HCT116 (cell line): Measurements from ENCODE around the gene EIF1AD.

Experiments
- CEBPB ChIP-seq: IDR thresholded peaks from 2 replicates; pipeline ENCODE4 v1.6.1; 2012; ENCODE audit warnings: low read depth
- EZH2 ChIP-seq: fragments of 200-600 bp; sonication (generic); IDR thresholded peaks from 2 replicates; pipeline ENCODE4 v1.6.1; 2017; ENCODE audit warnings: antibody characterized with exemption, mixed run types
- EZH2phosphoT487 ChIP-seq: fragments of 200-600 bp; IDR thresholded peaks from 2 replicates; pipeline ENCODE4 v1.6.1; 2018; ENCODE audit warnings: antibody characterized with exemption, borderline replicate concordance
- JUND ChIP-seq: IDR thresholded peaks from 2 replicates; pipeline ENCODE4 v1.6.1; 2012
- POLR2A ChIP-seq: IDR thresholded peaks from 2 replicates; pipeline ENCODE4 v1.7.0; 2011; ENCODE audit warnings: borderline replicate concordance; ENCODE audit not compliant: insufficient read depth, insufficient read length; ENCODE audit errors: extremely low read depth
- POLR2AphosphoS5 ChIP-seq: IDR thresholded peaks from 2 replicates; pipeline ENCODE4 v1.6.1; 2011; ENCODE audit warnings: mild to moderate bottlenecking, low read depth, low read length, moderate library complexity
- RAD21 ChIP-seq: IDR thresholded peaks from 2 replicates; pipeline ENCODE4 v1.6.1; 2012; ENCODE audit warnings: low read depth, mild to moderate bottlenecking
- SP1 ChIP-seq: IDR thresholded peaks from 2 replicates; pipeline ENCODE4 v1.6.1; 2012; ENCODE audit warnings: low read depth
- TF ChIP-seq, protein P1 (sequence below), 3 experiments: fragments of 200-600 bp in 1 of 3; sonication (generic) in 1 of 3; IDR thresholded peaks in 2 of 3; conservative IDR thresholded peaks in 1 of 3; 2 replicates each; pipeline ENCODE4 v1.5.1; 2012 to 2017; ENCODE audit warnings: low read depth in 2 of 3, low read length in 2 of 3, antibody characterized with exemption in 1 of 3, borderline replicate concordance in 1 of 3, control low read depth in 1 of 3, mild to moderate bottlenecking in 1 of 3, mixed read lengths in 1 of 3, mixed run types in 1 of 3, moderate library complexity in 1 of 3; ENCODE audit not compliant: insufficient read depth in 1 of 3

GRCh38 chr11:66012946-66013761, 11.2 kb upstream of the EIF1AD start:
- TF ChIP-seq, protein P1, sequence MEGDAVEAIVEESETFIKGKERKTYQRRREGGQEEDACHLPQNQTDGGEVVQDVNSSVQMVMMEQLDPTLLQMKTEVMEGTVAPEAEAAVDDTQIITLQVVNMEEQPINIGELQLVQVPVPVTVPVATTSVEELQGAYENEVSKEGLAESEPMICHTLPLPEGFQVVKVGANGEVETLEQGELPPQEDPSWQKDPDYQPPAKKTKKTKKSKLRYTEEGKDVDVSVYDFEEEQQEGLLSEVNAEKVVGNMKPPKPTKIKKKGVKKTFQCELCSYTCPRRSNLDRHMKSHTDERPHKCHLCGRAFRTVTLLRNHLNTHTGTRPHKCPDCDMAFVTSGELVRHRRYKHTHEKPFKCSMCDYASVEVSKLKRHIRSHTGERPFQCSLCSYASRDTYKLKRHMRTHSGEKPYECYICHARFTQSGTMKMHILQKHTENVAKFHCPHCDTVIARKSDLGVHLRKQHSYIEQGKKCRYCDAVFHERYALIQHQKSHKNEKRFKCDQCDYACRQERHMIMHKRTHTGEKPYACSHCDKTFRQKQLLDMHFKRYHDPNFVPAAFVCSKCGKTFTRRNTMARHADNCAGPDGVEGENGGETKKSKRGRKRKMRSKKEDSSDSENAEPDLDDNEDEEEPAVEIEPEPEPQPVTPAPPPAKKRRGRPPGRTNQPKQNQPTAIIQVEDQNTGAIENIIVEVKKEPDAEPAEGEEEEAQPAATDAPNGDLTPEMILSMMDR (IDR thresholded peaks at IDR 0.05 in 2 of 3, conservative IDR thresholded peaks at IDR 0.05 in 1 of 3; ENCODE audit: borderline replicate concordance in 1 of 3, insufficient read depth in 1 of 3, low read depth in 2 of 3, low read length in 2 of 3) = no peak
- TF ChIP-seq EZH2 (no peak), SP1 (no peak), EZH2phosphoT487 (no peak), JUND (no peak), POLR2AphosphoS5 (peak; percentile 16; the same call in 1 of the 2 replicates), POLR2A (no peak), RAD21 (no peak), CEBPB (no peak)
